GM13976 (cell line): ENCODE data around the gene CCS.

Experiments used
- DNase-seq: peaks from one replicate; pipeline ENCODE4 v3.0.0; 2012; ENCODE audit warnings: low spot score
- CTCF ChIP-seq: IDR thresholded peaks from 2 replicates; pipeline ENCODE4 v1.5.1; 2012; ENCODE audit warnings: borderline replicate concordance, mild to moderate bottlenecking; ENCODE audit not compliant: insufficient read depth; ENCODE audit errors: extremely low read depth, missing control alignments, control extremely low read depth
- in situ Hi-C: fragments of 300-500 bp; cut with MboI; formaldehyde crosslinking; loops from one replicate; pipeline ENCODE4 v1.12.0; 2022; ENCODE audit warnings: low sequenced_read_pairs, mixed read lengths, inconsistent platforms; ENCODE audit not compliant: unreplicated experiment

Gene CCS

DNA sequence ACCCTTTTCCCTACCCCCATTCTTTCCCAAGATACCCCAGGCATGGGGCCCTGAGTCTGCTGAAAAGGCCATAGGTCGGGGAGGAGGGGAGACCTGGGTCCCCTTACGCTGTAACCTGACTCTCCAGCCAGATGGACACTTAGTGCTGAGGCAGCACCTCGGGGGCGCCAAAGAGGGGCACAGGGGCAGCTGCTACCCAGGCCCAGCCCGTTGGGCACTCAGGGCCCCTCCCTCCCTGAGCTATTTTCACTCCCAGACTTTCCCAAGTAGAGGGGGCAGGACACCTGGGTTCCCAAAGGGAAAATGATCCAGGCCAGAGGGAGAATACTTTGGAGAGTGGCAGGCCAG, 45.3 kb upstream of the CCS start:
- no peak for DNase-seq
- in situ Hi-C loops = no loop called here
- no peak for TF ChIP-seq CTCF

GRCh38 chr11:66548041-66548440, 44.9 kb upstream of the CCS start:
- TF ChIP-seq CTCF = no peak
- DNase-seq = no peak
- in situ Hi-C loops = no loop called here

GRCh38 chr11:66548774-66549630, 44.0 kb upstream of the CCS start:
- DNase-seq = no peak
- in situ Hi-C loops = no loop called here
- no peak for TF ChIP-seq CTCF

GRCh38 chr11:66549696-66550095, 43.3 kb upstream of the CCS start:
- TF ChIP-seq CTCF = no peak
- in situ Hi-C loops = no loop called here
- no peak for DNase-seq

DNA sequence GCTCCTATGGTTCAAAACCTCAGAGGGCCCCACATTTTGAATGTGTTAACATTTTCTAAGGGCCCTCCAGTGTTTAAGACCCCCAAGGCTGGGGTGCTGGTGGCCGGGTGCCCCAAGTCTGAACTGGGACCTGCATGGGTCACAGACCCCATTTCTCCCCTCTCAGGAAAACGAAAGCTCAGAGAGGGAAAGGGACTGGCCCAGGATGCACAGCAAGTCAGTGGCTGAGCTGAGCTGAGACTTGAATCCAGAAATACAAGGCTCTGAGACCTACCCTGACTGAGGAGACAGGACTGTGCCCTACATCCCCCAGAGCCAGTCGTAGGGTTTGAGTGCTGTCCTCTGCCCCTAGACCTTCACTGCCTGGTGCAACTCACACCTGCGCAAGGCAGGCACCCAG, 42.1 kb upstream of the CCS start:
- in situ Hi-C loops = no loop called here
- TF ChIP-seq CTCF = no peak
- no peak for DNase-seq

DNA sequence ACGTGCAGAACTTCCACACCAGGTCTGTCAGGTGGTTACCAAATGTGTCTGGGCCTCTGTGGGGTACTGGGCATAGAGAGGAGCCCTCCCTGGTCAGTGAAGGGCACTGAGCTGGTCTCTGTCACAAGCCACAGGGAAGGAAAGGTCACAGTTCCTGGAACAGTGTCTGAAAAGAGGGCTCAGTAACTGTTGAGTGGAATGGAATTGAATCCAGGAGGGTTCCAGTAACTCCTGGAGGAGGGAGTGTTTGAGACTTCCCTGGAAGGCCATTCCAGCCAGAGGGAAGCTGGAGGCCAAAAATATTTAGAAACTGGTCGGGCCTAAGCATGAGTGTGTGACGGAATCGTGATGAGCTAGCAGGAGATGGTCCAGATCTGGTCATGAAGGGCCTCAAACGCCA, 38.4 kb upstream of the CCS start:
- TF ChIP-seq CTCF = no peak
- in situ Hi-C loops = no loop called here
- no peak for DNase-seq

GRCh38 chr11:66555416-66555815, 37.6 kb upstream of the CCS start:
- no peak for TF ChIP-seq CTCF
- DNase-seq = no peak
- in situ Hi-C loops = no loop called here
